Heart left ventricle (tissue), 16 donors: ENCODE data around the gene GNAT3. TPM values are rescaled to one million over a fixed set of nuclear protein-coding genes. Genes with fewer than 3 reads are reported as not detected.

Experiments
- ATAC-seq, 4 donors: fragments of 200-7000 bp; cut with Tn5 transposase; one replicate each; pipeline ENCODE4 v1.9.1; 2020 to 2022; ENCODE audit warnings: moderate library complexity in 4 of 4, mild to moderate bottlenecking in 3 of 4, moderate number of reproducible peaks in 1 of 4
- DNase-seq, 5 donors: peaks; one replicate each; pipeline ENCODE4 v3.0.0-alpha.2; 2020
- H3K27ac ChIP-seq, 12 donors: fragments of 200-600 bp; sonication (generic) in 4 of 12; one replicate each; pipeline versions ENCODE4 v1.5.0 to v1.8.0; 2016 to 2022; ENCODE audit warnings: mild to moderate bottlenecking in 2 of 12
- H3K27me3 ChIP-seq, 9 donors: fragments of 200-600 bp; sonication (generic) in 2 of 9; one replicate each; pipeline versions ENCODE4 v1.5.1 to v1.8.0; 2016 to 2022; ENCODE audit warnings: mild to moderate bottlenecking in 3 of 9
- H3K36me3 ChIP-seq, 9 donors: fragments of 200-600 bp; sonication (generic) in 2 of 9; one replicate each; pipeline versions ENCODE4 v1.5.0 to v1.8.0; 2018 to 2022; ENCODE audit warnings: mild to moderate bottlenecking in 2 of 9
- H3K4me1 ChIP-seq, 12 donors: fragments of 200-600 bp; sonication (generic) in 4 of 12; one replicate each; pipeline versions ENCODE4 v1.5.0 to v1.8.0; 2016 to 2022; ENCODE audit warnings: mild to moderate bottlenecking in 3 of 12
- H3K4me3 ChIP-seq, 12 donors: fragments of 200-600 bp; sonication (generic) in 4 of 12; one replicate each; pipeline versions ENCODE4 v1.5.0 to v1.8.0; 2017 to 2022; ENCODE audit warnings: mild to moderate bottlenecking in 9 of 12, moderate library complexity in 4 of 12
- H3K9me3 ChIP-seq, 12 donors: fragments of 200-600 bp; sonication (generic) in 4 of 12; one replicate each; pipeline versions ENCODE4 v1.5.0 to v1.8.0; 2016 to 2022; ENCODE audit warnings: mild to moderate bottlenecking in 1 of 12
- CTCF ChIP-seq, 12 donors: fragments of 200-600 bp; sonication (generic) in 4 of 12; IDR thresholded peaks; one replicate each; pipeline versions ENCODE4 v1.5.0 to v1.8.0; 2018 to 2022; ENCODE audit warnings: antibody characterized with exemption in 12 of 12, mild to moderate bottlenecking in 5 of 12
- POLR2A ChIP-seq, 2 donors: fragments of 450-650 bp; IDR thresholded peaks; one replicate each; pipeline ENCODE4 v1.6.1; 2017; ENCODE audit warnings: antibody characterized with exemption in 2 of 2, mild to moderate bottlenecking in 2 of 2, moderate library complexity in 2 of 2
- WGBS, 4 donors: extraction: QIAGEN DNeasy Blood & Tissue Kit in 2 of 4; methylation state at CpG; one replicate each; pipeline versions ENCODE4 v1.1.5 to v1.1.7; 2013 to 2018; 5-methylcytosine and 5-hydroxymethylcytosine counted together
- intact Hi-C, 10 donors: fragments of 100-400 bp; cut with DNase I; formaldehyde crosslinking; loops; one replicate each; pipeline versions ENCODE4 v1.11.1 to v1.14.2; 2022
- polyA plus RNA-seq, 2 donors: library from polyadenylated mRNA; stranded (reverse); fragments of 200-250 nt; gene quantifications; one replicate each; pipeline ENCODE4 v1.2.3, GENCODE V29; 2013
- total RNA-seq, 9 donors: library from RNA; depleted of rRNA in 2 of 9; stranded (reverse); fragments of >200 nt in 2 of 9; fragmentation: NEBNext Ultra II Directional in 3 of 9; extraction: Animal tissue kit (Norgen Biotek cat#: 25700) in 3 of 9; gene quantifications; one replicate each; pipeline versions ENCODE4 v1.1.0 to v1.2.4, GENCODE V29; 2016 to 2023
- donor health status: ischemic (EF 13 %, LVEDD 7.1; RV severe dilation, severe dysfunction).
- donor health status: healthy with polysubstance abuse.
- donor health status: DM: no; HTN: yes; CAD: no.
- donor health status: DM: no; HTN: no; CAD: no.
- donor health status: ischemic (EF 25% LVEDD 6.9; RV normal size, moderate dysfunction).
- donor health status: ischemic (EF 25% LVEDD 5.7; RV mildly dilated, moderate dysfunction).
- donor health status: healthy.
- donor health status: DM: yes; HTN: yes; CAD: no.
- donor health status: ischemic (EF 35%, LVEDD 5.7; RV mildly dilated, moderate dysfunction).
- donor health status: nonischemic (EF 11% LVEDD 7.7; RV severe dilation, severe dysfunction).
- donor health status: DM: yes; HTN: yes; CAD: no.
- donor health status: PGD.
- donor health status: ischemic (EF 29% LVEDD 5.4; RV normal size, mild dysfunction).
- donor health status: nonischemic (EF 23%, LVEDD 6.1; RV moderate dilation, normal function).

The GNAT3 gene
- total and polyA plus RNA-seq, 11 donors, result not detected

DNA sequence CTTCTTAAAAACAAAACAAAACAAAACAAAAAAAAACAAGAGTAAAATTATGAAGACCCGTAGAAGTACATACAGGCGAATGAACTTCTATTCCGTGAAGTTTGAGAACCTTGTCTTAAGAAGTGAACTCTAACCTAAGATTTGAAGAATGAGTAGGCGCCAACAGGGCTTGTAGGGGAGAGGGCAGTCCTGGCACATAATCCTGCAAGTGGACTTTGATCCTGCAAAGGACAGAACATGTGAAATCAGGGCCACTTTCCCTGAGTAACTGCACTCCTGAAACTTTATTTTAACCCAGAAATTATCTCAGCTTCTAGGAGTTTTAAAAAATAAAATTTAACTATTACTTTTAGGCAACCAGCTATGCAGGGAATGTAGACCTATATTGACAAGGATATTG lies 62.0 kb downstream of the GNAT3 start:
- 93 to 98% (median 96%) methylated on average over 4 of the region's 4 CpGs for WGBS, 4 donors
- Histone ChIP-seq H3K27me3 (no peaks in the 10 kb centered on the region), H3K27ac (no peak overlapping the region), H3K36me3 (no peaks in the 10 kb centered on the region), H3K4me3 (no peak overlapping the region), H3K9me3 (no peaks in the 10 kb centered on the region), H3K4me1 (no peaks in the 10 kb centered on the region)
- TF ChIP-seq CTCF (IDR thresholded peaks at IDR 0.05), result no peak
- DNase-seq (no peak), ATAC-seq (no peak)
- intact Hi-C loops, result loop anchor here in 2 of 10 donors (5.0 to 10.0 kb wide), 2 partner anchors 205 to 388 kb away; no protein-coding TSS in a partner anchor

GRCh38 chr7:80445351-80445750 lies 66.5 kb downstream of the GNAT3 start:
- no peak for TF ChIP-seq POLR2A (IDR thresholded peaks at IDR 0.05)
- TF ChIP-seq CTCF (IDR thresholded peaks at IDR 0.05), result no peak

DNA sequence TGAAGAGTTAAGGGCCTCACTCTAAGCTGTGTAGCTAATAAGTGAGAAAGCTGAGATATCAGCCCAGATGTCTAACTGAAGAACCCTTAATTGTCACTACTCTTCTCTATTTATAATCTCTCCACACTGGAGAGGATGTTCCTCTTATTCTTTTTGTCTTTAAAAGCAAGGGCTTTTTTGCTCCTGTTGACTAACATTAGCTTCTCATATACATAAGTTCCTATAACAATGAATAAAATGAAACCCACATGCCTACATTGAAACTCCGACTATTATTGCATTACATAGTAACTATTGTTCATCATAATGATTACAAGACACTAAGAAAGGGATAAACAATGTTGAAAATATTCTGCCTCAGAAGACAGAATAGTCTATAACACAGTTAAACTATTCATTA lies 67.1 kb downstream of the GNAT3 start:
- DNase-seq (no peak), ATAC-seq (no peak)
- Histone ChIP-seq H3K9me3 (no peaks in the 10 kb centered on the region), H3K36me3 (no peaks in the 10 kb centered on the region), H3K4me1 (peaks cover 0 to 17% (median 0%) of the 10 kb centered on the region in 12 donors), H3K27me3 (no peaks in the 10 kb centered on the region), H3K4me3 (no peak overlapping the region), H3K27ac (no peak overlapping the region)
- 80 to 91% (median 86%) methylated on average over 1 of the region's 1 CpG for WGBS, 4 donors
- intact Hi-C loops, result no loop called here
- TF ChIP-seq POLR2A (IDR thresholded peaks at IDR 0.05) (no peak), CTCF (IDR thresholded peaks at IDR 0.05) (no peak)

More at GRCh38 chr7:80445351-80445750, 66.5 kb downstream of the GNAT3 start:
- H3K36me3 ChIP-seq, result no peaks in the 10 kb centered on the region
- intact Hi-C loops, result no loop called here
- H3K4me1 ChIP-seq, result peaks cover 0 to 12% (median 0%) of the 10 kb centered on the region in 12 donors
- ATAC-seq (no peak), DNase-seq (no peak)
- H3K27me3 ChIP-seq, result no peaks in the 10 kb centered on the region
- H3K27ac ChIP-seq, result no peak overlapping the region
- 93 to 97% (median 96%) methylated on average over 5 of the region's 5 CpGs for WGBS, 4 donors
- H3K4me3 ChIP-seq, result no peak overlapping the region
- H3K9me3 ChIP-seq, result no peaks in the 10 kb centered on the region

DNA sequence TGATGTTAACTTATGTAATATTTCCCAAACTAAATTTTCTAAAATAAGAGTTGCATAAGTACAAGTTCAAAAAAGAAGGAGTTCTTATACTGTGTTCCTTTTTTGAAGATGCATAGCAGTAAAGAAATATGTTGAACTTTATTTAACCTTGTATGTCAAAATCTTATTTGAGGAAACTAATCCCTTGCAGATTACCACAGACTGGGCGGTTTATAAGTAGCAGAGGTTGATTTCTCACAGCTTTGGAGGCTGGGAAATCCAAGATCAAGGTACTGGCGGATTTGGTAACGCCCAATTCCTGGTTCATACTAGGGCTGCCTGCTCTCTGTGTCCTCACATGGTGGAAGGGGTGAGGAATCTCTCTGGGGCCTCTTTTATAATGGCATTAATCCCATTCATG lies 68.5 kb downstream of the GNAT3 start:
- Histone ChIP-seq H3K9me3 (no peaks in the 10 kb centered on the region), H3K27me3 (no peaks in the 10 kb centered on the region), H3K4me3 (no peak overlapping the region), H3K36me3 (no peaks in the 10 kb centered on the region), H3K27ac (no peak overlapping the region), H3K4me1 (peaks cover 0 to 22% (median 0%) of the 10 kb centered on the region in 12 donors)
- 78 to 91% (median 91%) methylated on average over 3 of the region's 3 CpGs for WGBS, 4 donors
- DNase-seq (no peak), ATAC-seq (peak in 1 of 4 donors; percentile 34)
- intact Hi-C loops, result no loop called here
- TF ChIP-seq CTCF (IDR thresholded peaks at IDR 0.05) (no peak), POLR2A (IDR thresholded peaks at IDR 0.05) (no peak)
